Colonic mucosa (tissue), 4 donors: ENCODE data around the gene C10orf105. TPM values are rescaled to one million over a fixed set of nuclear protein-coding genes. Genes with fewer than 3 reads are reported as not detected.

Experiments
- DNase-seq: peaks from one replicate; pipeline ENCODE4 v3.0.0-alpha.2; 2020
- H3K27ac ChIP-seq: fragments of 200-600 bp; one replicate; pipeline ENCODE4 v1.8.0; 2021
- H3K27me3 ChIP-seq: fragments of 200-600 bp; one replicate; pipeline ENCODE4 v1.8.0; 2021
- H3K36me3 ChIP-seq: fragments of 200-600 bp; one replicate; pipeline ENCODE4 v1.8.0; 2021
- H3K4me1 ChIP-seq: fragments of 200-600 bp; one replicate; pipeline ENCODE4 v1.8.0; 2021; ENCODE audit warnings: mild to moderate bottlenecking
- H3K4me3 ChIP-seq: fragments of 200-600 bp; one replicate; pipeline ENCODE4 v1.8.0; 2021
- H3K9ac ChIP-seq, 2 donors: one replicate each; pipeline ENCODE4 v1.7.0; 2013; ENCODE audit warnings: control low read depth in 2 of 2, low read depth in 2 of 2, low read length in 2 of 2
- H3K9me3 ChIP-seq: fragments of 200-600 bp; one replicate; pipeline ENCODE4 v1.8.0; 2021
- intact Hi-C: fragments of 100-400 bp; cut with DNase I; formaldehyde crosslinking; loops from one replicate; pipeline ENCODE4 v1.14.1; 2022
- total RNA-seq, 2 donors: library from RNA; stranded (reverse); fragmentation: NEBNext Ultra II Directional in 1 of 2; extraction: Animal tissue kit (Norgen Biotek cat#: 25700) in 1 of 2; gene quantifications; one replicate each; pipeline ENCODE4 v1.2.1, GENCODE V29; 2021
- TF ChIP-seq, protein P1 (sequence below): fragments of 200-600 bp; IDR thresholded peaks from one replicate; pipeline ENCODE4 v1.8.0; 2022; ENCODE audit warnings: antibody characterized with exemption, mild to moderate bottlenecking
- donor health status: healthy.
- donor health status: DM: no; HTN: no; CAD: no.
- donor health status: DM: no; HTN: no; CAD: no.

The C10orf105 gene
- total RNA-seq, 2 donors from 2014 or later: 0.07 TPM; not detected in 1

DNA sequence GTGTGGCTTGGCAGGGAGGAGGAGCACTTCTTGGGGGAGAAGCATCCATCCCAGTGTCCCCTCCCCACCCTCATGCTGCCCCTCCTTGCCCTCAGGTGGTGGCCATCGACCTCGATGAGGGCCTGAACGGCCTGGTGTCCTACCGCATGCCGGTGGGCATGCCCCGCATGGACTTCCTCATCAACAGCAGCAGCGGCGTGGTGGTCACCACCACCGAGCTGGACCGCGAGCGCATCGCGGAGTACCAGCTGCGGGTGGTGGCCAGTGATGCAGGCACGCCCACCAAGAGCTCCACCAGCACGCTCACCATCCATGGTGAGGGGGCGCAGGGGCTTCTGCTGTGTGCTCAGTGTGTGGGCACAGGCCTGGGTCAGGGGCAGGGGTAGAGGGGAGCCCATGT is 14.8 kb downstream of the C10orf105 start:
- Histone ChIP-seq H3K4me3 (no peak overlapping the region), H3K27me3 (no peaks in the 10 kb centered on the region), H3K9me3 (no peaks in the 10 kb centered on the region), H3K4me1 (no peaks in the 10 kb centered on the region), H3K36me3 (no peaks in the 10 kb centered on the region), H3K9ac (no peak overlapping the region), H3K27ac (no peak overlapping the region)
- DNase-seq: no peak
- intact Hi-C loops: loop anchor here (5.0 to 10.0 kb wide), 2 partner anchors 110 to 393 kb away; no protein-coding TSS in a partner anchor
- TF ChIP-seq, protein P1, sequence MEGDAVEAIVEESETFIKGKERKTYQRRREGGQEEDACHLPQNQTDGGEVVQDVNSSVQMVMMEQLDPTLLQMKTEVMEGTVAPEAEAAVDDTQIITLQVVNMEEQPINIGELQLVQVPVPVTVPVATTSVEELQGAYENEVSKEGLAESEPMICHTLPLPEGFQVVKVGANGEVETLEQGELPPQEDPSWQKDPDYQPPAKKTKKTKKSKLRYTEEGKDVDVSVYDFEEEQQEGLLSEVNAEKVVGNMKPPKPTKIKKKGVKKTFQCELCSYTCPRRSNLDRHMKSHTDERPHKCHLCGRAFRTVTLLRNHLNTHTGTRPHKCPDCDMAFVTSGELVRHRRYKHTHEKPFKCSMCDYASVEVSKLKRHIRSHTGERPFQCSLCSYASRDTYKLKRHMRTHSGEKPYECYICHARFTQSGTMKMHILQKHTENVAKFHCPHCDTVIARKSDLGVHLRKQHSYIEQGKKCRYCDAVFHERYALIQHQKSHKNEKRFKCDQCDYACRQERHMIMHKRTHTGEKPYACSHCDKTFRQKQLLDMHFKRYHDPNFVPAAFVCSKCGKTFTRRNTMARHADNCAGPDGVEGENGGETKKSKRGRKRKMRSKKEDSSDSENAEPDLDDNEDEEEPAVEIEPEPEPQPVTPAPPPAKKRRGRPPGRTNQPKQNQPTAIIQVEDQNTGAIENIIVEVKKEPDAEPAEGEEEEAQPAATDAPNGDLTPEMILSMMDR: no peak

DNA sequence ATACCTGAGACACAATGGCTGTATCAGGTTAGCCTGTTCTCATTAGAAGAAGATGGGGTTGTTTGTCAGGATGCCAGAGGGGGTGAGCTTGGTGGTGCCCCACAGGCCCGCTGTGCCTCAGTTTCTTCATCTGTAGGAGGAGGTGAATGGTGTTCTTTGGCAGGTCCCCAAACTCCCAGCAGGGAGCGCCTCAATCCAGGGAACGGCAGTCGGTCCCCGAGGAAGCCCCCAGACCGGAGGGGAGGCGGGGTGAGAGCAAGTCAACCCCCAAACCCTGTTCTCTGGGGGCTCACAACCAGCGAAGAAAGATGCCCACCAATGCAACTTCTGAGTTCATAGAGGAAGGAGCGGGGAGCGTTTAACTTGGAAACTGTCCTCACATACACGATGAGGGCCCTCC is 16.0 kb downstream of the C10orf105 start:
- no peak overlapping the region for H3K27ac ChIP-seq
- TF ChIP-seq, protein P1: no peak
- no peaks in the 10 kb centered on the region for H3K36me3 ChIP-seq
- intact Hi-C loops: loop anchor here (10.0 kb wide), 1 partner anchor 111 kb away; no protein-coding TSS in a partner anchor
- H3K9me3 ChIP-seq: no peaks in the 10 kb centered on the region
- no peak for DNase-seq
- no peak overlapping the region for H3K4me3 ChIP-seq
- H3K9ac ChIP-seq: no peak overlapping the region
- H3K4me1 ChIP-seq: no peaks in the 10 kb centered on the region
- no peaks in the 10 kb centered on the region for H3K27me3 ChIP-seq

DNA sequence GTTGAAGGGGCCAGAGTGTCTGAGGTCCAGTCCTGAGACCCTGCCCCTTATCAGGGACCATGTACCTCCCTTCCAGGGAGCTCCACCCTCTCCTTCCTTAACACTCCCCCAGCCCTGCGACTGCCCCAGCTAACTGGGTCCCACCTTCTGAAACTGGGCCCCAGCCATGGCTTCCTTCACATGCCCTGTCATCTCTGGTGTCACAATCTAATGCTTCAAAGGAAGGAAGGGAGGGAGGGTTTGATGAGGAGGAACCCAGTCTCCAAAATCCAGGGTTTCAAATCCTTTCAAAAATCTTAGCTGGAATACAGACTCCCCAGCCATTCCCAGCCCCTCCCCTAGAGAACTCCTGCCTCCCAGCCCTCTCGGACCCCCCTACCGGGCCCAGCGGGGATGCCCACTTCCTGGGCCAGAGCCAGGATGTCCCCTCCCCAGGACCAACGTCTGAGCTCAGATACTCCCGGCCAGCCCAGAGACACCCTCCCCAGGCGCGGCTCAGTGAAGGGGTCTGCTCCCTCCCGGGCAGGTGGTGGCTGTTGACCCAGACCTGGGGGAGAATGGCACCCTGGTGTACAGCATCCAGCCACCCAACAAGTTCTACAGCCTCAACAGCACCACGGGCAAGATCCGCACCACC is 18.0 kb downstream of the C10orf105 start:
- Histone ChIP-seq H3K9ac (no peak overlapping the region), H3K9me3 (no peaks in the 10 kb centered on the region), H3K4me1 (no peaks in the 10 kb centered on the region), H3K27ac (no peak overlapping the region), H3K4me3 (no peak overlapping the region), H3K36me3 (no peaks in the 10 kb centered on the region), H3K27me3 (no peaks in the 10 kb centered on the region)
- no peak for DNase-seq
- intact Hi-C loops: loop anchor here (10.0 kb wide), 1 partner anchor 113 kb away; no protein-coding TSS in a partner anchor
- TF ChIP-seq, protein P1: no peak

DNA sequence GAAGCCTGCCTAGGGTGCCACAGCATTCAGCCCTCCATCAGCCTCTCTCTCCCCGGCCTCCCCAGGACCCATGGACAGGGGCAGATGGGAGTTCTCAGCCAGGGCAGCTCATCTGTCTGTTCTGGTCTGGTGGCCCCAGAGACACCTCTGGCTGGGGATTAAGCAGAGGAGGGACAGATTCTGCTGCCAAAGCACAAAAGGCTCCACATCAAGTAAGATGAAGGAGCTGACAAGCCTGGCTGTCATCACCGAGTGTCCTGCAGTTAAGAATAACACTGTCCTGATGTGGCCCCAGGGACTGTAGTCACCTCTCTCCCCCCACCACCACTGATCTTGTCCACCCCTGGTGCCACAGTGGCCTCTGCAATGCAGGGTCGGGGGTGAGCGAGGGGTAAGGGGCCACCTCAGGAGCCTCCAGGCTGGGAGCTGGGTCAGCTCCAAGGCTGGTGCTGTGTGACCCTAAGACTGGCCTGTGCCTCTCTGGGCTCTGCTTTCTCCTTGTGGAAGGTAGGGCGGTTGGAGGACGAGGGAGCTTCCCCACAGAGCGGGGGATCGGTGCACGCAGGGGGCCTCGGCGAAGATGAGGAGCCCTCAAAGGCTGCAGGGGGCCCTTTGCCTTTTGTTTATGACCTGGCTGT is 18.7 kb downstream of the C10orf105 start:
- DNase-seq: no peak
- H3K36me3 ChIP-seq: no peaks in the 10 kb centered on the region
- no peaks in the 10 kb centered on the region for H3K9me3 ChIP-seq
- H3K9ac ChIP-seq: no peak overlapping the region
- intact Hi-C loops: loop anchor here (10.0 kb wide), 1 partner anchor 114 kb away; no protein-coding TSS in a partner anchor
- no peaks in the 10 kb centered on the region for H3K27me3 ChIP-seq
- TF ChIP-seq, protein P1: no peak
- H3K4me1 ChIP-seq: no peaks in the 10 kb centered on the region
- H3K4me3 ChIP-seq: no peak overlapping the region
- no peak overlapping the region for H3K27ac ChIP-seq

DNA sequence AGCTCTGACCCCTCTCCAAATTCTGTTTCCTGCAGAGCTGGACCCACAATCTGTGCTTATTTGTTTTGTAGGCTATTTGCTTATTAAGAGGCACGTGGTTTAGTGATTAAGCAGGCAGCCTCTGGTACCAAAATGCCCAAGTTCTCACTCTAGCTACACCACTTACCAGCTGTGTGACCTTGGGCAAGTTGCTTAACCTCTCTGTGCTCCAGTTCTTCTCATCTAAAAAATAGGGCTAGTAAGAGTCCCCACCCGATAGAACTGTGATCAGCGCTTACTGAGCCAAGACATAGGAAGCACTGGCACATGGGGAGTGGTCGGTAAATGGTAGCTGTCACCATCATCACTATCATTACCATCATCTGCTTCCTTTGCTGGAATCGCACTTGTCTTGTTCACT is 20.8 kb downstream of the C10orf105 start:
- no peaks in the 10 kb centered on the region for H3K4me1 ChIP-seq

More for the DNA sequence above, 20.8 kb downstream of the C10orf105 start:
- DNase-seq: no peak
- TF ChIP-seq, protein P1: no peak
- Histone ChIP-seq H3K9me3 (no peaks in the 10 kb centered on the region), H3K4me3 (no peak overlapping the region), H3K9ac (no peak overlapping the region), H3K27me3 (no peaks in the 10 kb centered on the region), H3K36me3 (no peaks in the 10 kb centered on the region), H3K27ac (no peak overlapping the region)
- intact Hi-C loops: loop anchor here (5.0 to 10.0 kb wide), 2 partner anchors 214 to 316 kb away; no protein-coding TSS in a partner anchor
